ENCODE results near the gene CACNB3.

CACNB3 gene

GRCh38 chr12:48788854-48789775 is 29.2 kb upstream of the CACNB3 start, which contains the start of gene ADCY6:
TSS of gene ADCY6 (minus strand) at chr12:48789089. CDS start at chr12:48783434, 5,655 bp downstream.
- peak; percentile 81 for DNase-seq (ENCODE audit: low spot score)

- no peak for DNase-seq (ENCODE audit: low spot score)
Measured at GRCh38 chr12:48789858-48790326, 28.4 kb upstream of the CACNB3 start.

GRCh38 chr12:48793696-48794095 is 24.6 kb upstream of the CACNB3 start:
- no peak for DNase-seq (ENCODE audit: low spot score)

- DNase-seq (ENCODE audit: low spot score) = peak; percentile 38
Measured at GRCh38 chr12:48794870-48795269, 23.4 kb upstream of the CACNB3 start.

GRCh38 chr12:48795550-48796455 is 22.5 kb upstream of the CACNB3 start:
- peak; percentile 91 for DNase-seq (ENCODE audit: low spot score)

- no peak for DNase-seq (ENCODE audit: low spot score)
Measured at GRCh38 chr12:48796976-48797375, 21.3 kb upstream of the CACNB3 start.

- no peak for DNase-seq (ENCODE audit: low spot score)
Measured at GRCh38 chr12:48800457-48800856, 17.8 kb upstream of the CACNB3 start.

GRCh38 chr12:48800971-48801370 is 17.3 kb upstream of the CACNB3 start:
- DNase-seq (ENCODE audit: low spot score) = no peak

GRCh38 chr12:48803675-48804074 is 14.6 kb upstream of the CACNB3 start:
- no peak for DNase-seq (ENCODE audit: low spot score)

GRCh38 chr12:48807981-48808380 is 10.3 kb upstream of the CACNB3 start:
- DNase-seq (ENCODE audit: low spot score) = no peak

- DNase-seq (ENCODE audit: low spot score) = no peak
Measured at GRCh38 chr12:48810903-48811431, 7.3 kb upstream of the CACNB3 start.

GRCh38 chr12:48811437-48812090 is 6.7 kb upstream of the CACNB3 start:
- no peak for DNase-seq (ENCODE audit: low spot score)

- DNase-seq (ENCODE audit: low spot score) = no peak
Measured at GRCh38 chr12:48812389-48812788, 5.9 kb upstream of the CACNB3 start.

- no peak for DNase-seq (ENCODE audit: low spot score)
Measured at GRCh38 chr12:48813465-48814261, 4.6 kb upstream of the CACNB3 start.

- DNase-seq (ENCODE audit: low spot score) = peak; percentile 89
Measured at GRCh38 chr12:48814262-48815125, 3.8 kb upstream of the CACNB3 start.

- DNase-seq (ENCODE audit: low spot score) = peak; percentile 89
Measured at GRCh38 chr12:48815126-48816110, 2.9 kb upstream of the CACNB3 start.

GRCh38 chr12:48816143-48816854 is 2.0 kb upstream of the CACNB3 start:
- DNase-seq (ENCODE audit: low spot score) = peak; percentile 29

Data from LoVo (cell line).